Activated T-cell treated with anti-CD3 and anti-CD28 coated beads, Interleukin-2, amount 50 U/mL, for 4 hours (primary cell): Measurements from ENCODE around the gene TFAP2E. TPM values are rescaled to one million over a fixed set of nuclear protein-coding genes. Genes with fewer than 3 reads are reported as not detected.

ENCODE experiments used
- ATAC-seq, 2 donors: fragments of 200-7000 bp; cut with Tn5 transposase; one replicate each; pipeline ENCODE4 v1.10.0; 2021
- DNase-seq: peaks from one replicate; pipeline ENCODE4 v3.0.0-alpha.2; 2020
- H3K27me3 Mint-ChIP-seq: one replicate; pipeline ENCODE4 v1.8.0; 2021; ENCODE audit warnings: low read depth, mixed read lengths
- H3K36me3 Mint-ChIP-seq: one replicate; pipeline ENCODE4 v1.8.0; 2022; ENCODE audit warnings: mixed read lengths; ENCODE audit not compliant: insufficient read depth
- H3K4me1 Mint-ChIP-seq: one replicate; pipeline ENCODE4 v1.8.0; 2021; ENCODE audit warnings: low read depth, mixed read lengths
- H3K4me3 Mint-ChIP-seq: one replicate; pipeline ENCODE4 v1.8.0; 2021; ENCODE audit warnings: mild to moderate bottlenecking, moderate library complexity, mixed read lengths
- H3K9me3 Mint-ChIP-seq: one replicate; pipeline ENCODE4 v1.8.0; 2021; ENCODE audit warnings: mixed read lengths
- total RNA-seq, 3 donors: library from RNA; stranded (reverse); gene quantifications; one replicate each; pipeline ENCODE4 v1.2.1, GENCODE V29; 2021

Gene TFAP2E
- total RNA-seq: 1 to 10 TPM in 1 of 3 donors, under 1 TPM in 2; 0.55 to 1.3 (median 0.76) TPM

DNA sequence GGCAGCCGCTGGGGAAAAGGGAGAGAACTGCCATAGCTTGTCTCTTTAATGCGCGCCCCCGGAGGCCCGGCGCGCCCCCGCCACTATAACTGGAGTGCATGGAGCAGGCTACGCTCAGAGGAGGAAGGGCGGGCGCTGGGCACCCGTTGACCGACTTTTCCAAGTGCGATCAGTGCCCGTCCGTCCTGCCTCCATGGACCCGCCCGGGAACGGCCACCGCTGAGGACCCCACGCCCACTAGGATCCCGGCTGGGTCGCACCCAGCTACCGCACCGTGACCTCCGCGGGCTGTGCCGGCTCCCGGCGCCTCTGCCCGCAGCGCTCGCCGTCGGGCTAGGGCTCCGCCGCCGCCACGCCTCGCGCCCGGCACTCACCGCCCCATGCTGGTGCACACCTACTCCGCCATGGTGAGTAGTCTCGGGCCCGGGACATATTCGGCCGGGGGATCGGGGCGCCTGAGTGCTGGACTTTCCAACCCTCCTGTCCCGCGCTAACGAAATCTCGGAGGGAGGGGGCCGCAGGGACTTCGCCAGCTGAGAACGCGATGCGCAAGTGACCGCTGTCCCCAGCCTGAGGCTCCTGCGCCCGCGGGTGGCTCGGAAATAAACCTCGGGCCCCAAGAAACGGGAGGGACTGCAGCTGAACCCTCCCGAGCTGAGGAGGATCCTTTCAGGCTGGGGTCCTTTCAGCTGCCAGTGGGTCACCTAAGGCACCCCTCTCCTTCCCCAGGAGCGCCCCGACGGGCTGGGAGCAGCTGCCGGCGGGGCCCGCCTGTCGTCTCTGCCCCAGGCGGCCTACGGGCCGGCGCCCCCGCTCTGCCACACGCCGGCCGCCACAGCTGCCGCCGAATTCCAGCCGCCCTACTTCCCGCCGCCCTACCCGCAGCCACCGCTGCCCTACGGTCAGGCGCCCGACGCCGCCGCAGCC is at the start of gene TFAP2E:
Gene TFAP2E (plus strand): TSS at position 117 of the 927 bp plus-strand sequence. CDS start 264 bp downstream, at position 381.
- H3K9me3 Mint-ChIP-seq: no peaks in the 10 kb centered on the region
- H3K36me3 Mint-ChIP-seq: peaks cover 1% of the 10 kb centered on the region
- ATAC-seq (peak in 1 of 2 donors; percentile 23), DNase-seq (no peak)
- no peak within 1 kb of the TSS for H3K4me3 Mint-ChIP-seq
- H3K4me1 Mint-ChIP-seq: peaks cover 29% of the 10 kb centered on the region
- H3K27me3 Mint-ChIP-seq: peaks cover 5% of the 10 kb centered on the region

DNA sequence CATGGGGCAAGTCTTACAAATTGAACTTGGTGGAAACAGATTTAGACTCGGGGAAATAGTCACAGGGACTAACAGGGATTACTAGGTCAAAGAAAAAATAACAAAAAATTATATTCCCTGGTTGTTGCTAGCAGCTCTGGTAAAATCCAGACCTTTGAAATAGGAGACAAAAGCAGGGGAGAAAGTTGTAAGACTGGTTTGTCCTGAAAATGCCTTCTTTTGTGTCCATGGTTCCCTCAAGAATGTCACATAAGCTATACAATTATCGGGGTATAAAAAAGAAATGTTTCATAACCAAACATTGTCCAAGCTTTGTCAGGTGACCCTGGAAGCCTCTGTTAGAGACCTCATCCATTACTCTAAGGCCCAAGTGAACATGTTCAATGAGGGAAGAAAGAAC is 49.0 kb upstream of the TFAP2E start:
- Mint-ChIP-seq H3K27me3 (no peaks in the 10 kb centered on the region), H3K9me3 (peaks cover 34% of the 10 kb centered on the region), H3K4me1 (peaks cover 11% of the 10 kb centered on the region), H3K36me3 (peaks cover 29% of the 10 kb centered on the region), H3K4me3 (no peak overlapping the region)
- no peak for ATAC-seq
- DNase-seq: no peak

DNA sequence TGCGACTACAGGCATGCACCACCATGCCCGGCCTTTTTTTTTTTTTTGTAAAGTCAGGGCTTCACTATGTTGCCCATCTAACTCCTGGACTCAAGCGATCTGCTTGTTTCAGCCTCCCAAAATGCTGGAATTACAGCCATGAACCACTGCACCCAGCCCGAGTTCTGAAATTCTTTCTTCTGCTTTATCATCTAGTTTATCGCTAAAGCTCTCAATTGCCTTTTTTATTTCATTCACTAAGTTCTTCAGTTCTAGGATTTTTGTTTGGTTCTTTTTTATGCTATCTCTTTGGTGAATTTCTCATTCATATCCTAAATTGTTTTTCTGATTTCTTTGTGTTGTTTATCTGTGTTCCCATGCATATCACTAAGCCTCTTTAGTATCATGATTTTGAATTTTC is 42.9 kb upstream of the TFAP2E start:
- no peak for DNase-seq
- Mint-ChIP-seq H3K4me1 (peaks cover 14% of the 10 kb centered on the region), H3K4me3 (no peak overlapping the region), H3K27me3 (no peaks in the 10 kb centered on the region), H3K9me3 (peaks cover 29% of the 10 kb centered on the region), H3K36me3 (peaks cover 33% of the 10 kb centered on the region)
- ATAC-seq: no peak

DNA sequence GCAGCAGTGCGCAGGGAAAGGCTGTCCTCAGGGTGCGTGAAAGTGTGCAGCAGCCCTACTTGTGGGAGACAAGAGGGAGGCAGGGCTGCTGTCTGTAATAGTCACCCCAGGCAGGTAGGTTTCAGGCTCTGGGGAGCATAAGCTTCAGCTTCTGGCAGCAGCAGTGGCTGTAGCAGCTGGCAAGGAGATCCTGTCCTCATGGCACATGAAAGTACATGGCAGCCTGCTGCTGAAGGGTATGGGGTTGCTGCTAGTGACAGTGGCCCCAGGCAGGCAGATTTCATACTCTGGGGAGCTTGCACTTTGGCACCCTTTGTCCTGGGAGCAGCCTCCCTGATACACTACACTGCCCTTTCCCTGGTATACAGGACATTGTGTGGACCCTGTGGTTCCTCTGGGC is 42.2 kb upstream of the TFAP2E start:
- no peaks in the 10 kb centered on the region for H3K27me3 Mint-ChIP-seq
- no peak for ATAC-seq
- peaks cover 25% of the 10 kb centered on the region for H3K36me3 Mint-ChIP-seq
- peaks cover 21% of the 10 kb centered on the region for H3K9me3 Mint-ChIP-seq
- H3K4me1 Mint-ChIP-seq: peaks cover 22% of the 10 kb centered on the region
- H3K4me3 Mint-ChIP-seq: no peak overlapping the region
- no peak for DNase-seq

DNA sequence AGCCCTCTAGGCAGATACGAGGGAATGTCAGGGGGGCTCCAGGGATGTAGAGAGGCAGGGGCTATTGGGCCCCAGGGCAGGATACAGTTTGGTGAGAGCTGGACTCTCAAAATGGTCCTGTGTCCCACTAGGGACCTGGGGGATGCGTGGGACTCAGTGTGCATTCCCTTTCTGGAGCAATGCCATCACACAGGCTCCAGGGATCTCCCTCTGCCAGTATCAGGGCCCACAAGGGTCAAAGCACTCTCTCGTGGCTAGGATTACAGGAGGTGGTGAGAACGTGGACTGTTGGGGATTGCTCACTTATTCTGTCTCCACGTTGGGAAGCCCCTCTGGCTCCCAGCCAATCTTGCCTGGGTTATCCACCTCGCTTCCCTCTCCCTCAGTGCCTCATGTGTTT is 41.7 kb upstream of the TFAP2E start:
- Mint-ChIP-seq H3K36me3 (peaks cover 25% of the 10 kb centered on the region), H3K27me3 (no peaks in the 10 kb centered on the region), H3K4me3 (no peak overlapping the region), H3K9me3 (peaks cover 21% of the 10 kb centered on the region), H3K4me1 (peaks cover 26% of the 10 kb centered on the region)
- ATAC-seq (no peak), DNase-seq (no peak)

DNA sequence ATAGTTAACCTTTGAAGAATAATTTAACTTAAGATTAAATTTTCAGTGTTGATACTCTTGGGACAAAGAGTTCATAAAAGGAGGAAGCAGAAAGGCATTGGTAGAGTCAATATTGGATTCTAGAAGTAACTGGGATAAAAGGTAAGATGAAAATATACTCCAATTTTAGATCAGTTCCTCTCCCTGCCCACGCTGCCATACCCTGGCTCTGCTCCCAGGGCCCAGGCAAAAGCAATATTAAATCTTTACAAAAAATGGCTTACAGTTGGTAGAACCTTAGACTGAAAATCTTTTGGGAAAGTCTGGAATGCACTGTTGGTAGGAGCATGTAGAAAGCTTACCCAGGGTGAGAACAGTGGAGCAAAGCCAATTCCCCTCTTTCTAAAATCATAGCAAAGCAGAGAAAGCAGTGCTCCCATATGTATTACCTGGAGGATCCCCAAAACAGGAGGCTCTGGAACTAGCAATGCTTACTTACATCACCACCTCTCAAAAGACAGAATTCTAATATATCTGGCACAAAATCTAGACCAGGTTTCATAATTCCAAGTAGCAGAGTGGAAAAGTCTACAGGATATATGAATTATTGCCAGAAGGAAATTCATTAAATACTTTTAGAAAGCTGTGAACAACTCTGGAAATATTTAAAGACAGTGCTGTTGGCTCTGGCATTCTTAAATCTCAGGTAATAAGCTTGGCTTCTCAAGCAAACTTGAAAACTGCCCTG is 40.5 kb upstream of the TFAP2E start:
- Mint-ChIP-seq H3K9me3 (peaks cover 10% of the 10 kb centered on the region), H3K4me1 (peaks cover 39% of the 10 kb centered on the region), H3K36me3 (peaks cover 20% of the 10 kb centered on the region), H3K4me3 (no peak overlapping the region), H3K27me3 (no peaks in the 10 kb centered on the region)
- no peak for DNase-seq
- no peak for ATAC-seq

DNA sequence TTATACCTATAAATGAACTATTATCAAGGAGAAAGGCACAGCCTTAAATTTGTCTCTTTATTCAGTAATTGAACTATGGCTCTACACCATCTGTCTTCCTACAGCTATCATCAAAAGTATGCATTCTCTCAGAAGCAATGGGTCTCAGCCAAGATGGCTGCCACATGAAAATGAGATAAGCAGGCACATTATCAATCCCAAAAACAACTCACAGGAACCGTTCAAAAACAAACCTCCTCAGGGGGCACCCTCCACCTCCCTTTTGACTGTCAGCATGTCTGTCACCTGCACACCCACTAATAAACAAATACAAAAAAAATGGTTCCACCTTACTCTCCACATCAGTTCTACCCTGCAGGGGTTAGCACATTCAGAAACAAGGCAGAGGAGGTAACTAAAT is 39.5 kb upstream of the TFAP2E start:
- DNase-seq (no peak), ATAC-seq (no peak)
- H3K4me3 Mint-ChIP-seq: no peak overlapping the region
- no peaks in the 10 kb centered on the region for H3K27me3 Mint-ChIP-seq
- H3K36me3 Mint-ChIP-seq: peaks cover 20% of the 10 kb centered on the region
- peaks cover 8% of the 10 kb centered on the region for H3K9me3 Mint-ChIP-seq
- H3K4me1 Mint-ChIP-seq: peaks cover 46% of the 10 kb centered on the region

DNA sequence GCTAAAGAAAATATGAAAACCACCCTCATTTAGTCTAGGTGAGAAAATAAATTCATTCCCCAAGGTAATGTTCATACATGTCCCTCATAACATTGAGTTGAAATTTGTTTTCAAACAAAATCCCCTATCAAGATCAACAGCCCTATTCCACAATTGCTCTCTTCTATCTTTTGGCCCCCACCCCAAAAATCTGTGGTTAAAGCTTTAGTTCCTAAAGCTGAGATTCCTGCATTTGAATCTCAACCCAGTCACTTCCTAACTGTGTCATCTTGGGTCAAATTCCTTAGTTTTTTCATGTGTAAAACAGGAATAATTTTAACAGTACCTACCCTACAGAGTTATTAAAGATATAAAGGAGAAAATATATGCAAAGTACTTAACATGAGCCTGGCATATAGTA is 37.9 kb upstream of the TFAP2E start:
- Mint-ChIP-seq H3K36me3 (peaks cover 16% of the 10 kb centered on the region), H3K9me3 (peaks cover 5% of the 10 kb centered on the region), H3K27me3 (no peaks in the 10 kb centered on the region), H3K4me1 (peaks cover 62% of the 10 kb centered on the region), H3K4me3 (no peak overlapping the region)
- ATAC-seq (no peak), DNase-seq (no peak)

DNA sequence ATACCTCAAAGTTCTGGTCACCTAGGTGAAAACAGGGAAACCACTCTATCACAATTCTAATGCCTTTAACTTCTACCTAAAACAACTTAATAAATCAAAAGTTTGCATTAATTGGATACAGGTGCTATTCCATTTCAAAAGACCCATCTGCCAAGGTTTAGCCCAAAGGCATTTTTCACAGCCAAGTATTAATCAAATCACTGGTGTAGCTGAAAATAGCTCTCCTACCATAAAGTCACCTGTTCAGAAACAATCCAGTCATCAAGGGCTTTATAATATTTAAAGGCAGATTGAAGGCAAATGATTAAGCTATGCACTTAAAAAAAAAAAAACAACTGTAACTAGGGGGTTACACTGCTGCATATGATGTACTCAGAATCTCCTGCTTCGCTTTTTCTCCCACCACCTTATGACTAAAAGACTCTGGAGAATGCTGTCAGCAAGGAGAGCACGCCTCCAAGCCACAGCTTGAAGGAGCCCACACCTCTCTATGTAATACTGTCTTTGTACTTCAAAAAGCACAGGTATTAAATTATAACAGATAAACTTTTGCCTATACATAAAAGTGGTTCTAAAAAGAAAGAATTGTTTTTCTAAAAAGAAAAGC is 36.5 kb upstream of the TFAP2E start:
- Mint-ChIP-seq H3K36me3 (peaks cover 9% of the 10 kb centered on the region), H3K4me3 (peak overlapping the region; percentile 7), H3K4me1 (peaks cover 71% of the 10 kb centered on the region), H3K9me3 (no peaks in the 10 kb centered on the region), H3K27me3 (no peaks in the 10 kb centered on the region)
- ATAC-seq (peak; percentile 68 to 70), DNase-seq (no peak)

DNA sequence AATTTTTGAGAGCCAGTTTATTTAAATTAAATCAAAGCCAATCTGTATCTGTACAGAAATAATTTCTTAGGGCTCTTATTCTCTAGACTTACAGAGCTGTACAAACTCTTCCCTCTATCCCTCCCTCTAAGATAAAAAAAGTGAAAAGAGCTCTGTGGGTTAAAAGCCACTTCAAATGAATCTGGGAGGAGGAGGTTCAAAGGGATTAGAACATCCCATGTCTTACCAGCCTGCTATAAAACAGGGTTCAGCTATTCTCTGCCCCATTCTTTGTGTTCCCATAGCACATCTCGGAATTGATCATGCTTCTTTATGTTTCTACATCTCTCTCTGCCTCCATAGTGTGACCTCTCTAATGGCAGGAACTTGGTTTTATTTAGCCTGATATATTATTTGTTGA is 35.3 kb upstream of the TFAP2E start:
- peaks cover 8% of the 10 kb centered on the region for H3K36me3 Mint-ChIP-seq
- H3K4me1 Mint-ChIP-seq: peaks cover 83% of the 10 kb centered on the region
- no peaks in the 10 kb centered on the region for H3K9me3 Mint-ChIP-seq
- DNase-seq: no peak
- H3K4me3 Mint-ChIP-seq: no peak overlapping the region
- no peaks in the 10 kb centered on the region for H3K27me3 Mint-ChIP-seq
- ATAC-seq: no peak

DNA sequence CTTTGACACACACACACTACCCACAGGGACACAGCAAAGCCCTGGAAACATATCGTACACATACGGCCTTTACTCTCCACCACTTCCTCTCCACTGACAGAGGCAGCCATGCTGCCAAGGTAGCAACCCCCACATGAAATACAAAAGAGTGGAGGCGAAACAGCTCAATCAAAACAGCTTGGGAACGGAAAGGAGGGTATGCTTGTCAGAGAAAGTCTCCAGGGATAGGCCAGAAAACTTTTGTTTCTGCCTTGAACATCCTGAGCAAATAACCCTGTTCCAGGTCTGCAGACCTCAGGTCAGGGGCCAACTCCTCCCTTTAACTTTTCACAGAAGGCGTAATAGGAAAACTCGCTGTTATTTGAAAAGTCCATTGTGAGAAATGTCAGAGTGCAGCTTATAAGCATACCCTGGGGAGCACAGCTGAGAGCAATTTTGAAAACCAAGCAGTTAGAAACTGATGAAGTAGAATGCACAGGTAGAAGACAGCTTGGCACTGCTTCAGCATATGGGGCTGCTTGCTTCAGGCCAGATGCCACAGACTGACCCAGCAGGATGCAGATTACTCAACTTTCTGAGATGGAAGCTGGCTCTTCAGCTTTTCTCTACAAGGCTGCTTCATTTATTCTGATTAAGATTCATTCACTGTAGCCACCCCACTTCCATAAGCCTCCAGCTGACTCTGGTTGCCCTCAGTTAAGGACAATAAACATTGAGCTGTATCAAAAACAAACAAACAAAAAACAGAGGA is 33.9 kb upstream of the TFAP2E start:
- Mint-ChIP-seq H3K9me3 (no peaks in the 10 kb centered on the region), H3K27me3 (no peaks in the 10 kb centered on the region), H3K4me1 (peaks cover 87% of the 10 kb centered on the region), H3K4me3 (peak overlapping the region; percentile 68), H3K36me3 (peaks cover 11% of the 10 kb centered on the region)
- ATAC-seq (peak; percentile 29 to 40), DNase-seq (no peak)

DNA sequence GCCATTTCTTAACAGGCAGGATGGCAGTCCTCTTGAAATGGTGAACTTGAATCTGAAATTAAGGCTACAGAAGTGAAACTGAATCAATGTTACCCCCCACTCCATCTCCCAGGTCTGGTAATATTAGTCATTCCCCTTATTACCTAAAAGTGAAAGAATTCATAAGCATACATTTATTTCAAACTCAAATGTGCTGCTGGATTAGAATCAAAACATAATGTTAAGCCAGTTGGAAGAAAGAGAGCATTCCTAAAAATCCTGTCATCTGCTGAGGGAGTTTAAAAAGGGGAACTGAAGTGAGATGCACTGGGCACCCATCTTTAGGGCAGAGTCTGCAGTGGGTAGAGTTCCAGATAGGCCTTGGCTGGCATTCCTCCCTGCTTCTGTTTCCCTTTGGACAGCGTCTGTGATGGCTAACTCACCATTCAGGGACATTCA is 33.3 kb upstream of the TFAP2E start:
- DNase-seq (no peak), ATAC-seq (peak; percentile 71 to 81)
- no peaks in the 10 kb centered on the region for H3K27me3 Mint-ChIP-seq

DNA sequence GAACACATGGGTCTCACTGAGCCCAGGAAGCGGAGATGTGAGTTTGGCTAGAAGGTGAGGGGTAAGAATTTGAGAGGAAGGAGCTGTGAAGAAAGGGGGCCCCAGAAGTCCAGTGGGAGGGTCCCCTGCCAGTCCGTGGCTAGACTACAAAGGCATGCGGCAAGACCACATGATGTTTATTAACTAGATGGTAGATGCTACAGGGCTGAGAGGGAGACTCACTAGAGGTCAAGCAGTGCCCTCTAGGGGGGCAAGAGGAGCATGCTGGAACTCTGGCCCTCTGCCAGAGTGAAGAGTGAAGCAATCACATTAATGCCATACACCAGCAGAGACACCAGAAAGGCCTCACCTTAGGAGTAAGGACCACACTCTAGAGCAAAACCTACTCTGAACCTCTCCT is 28.1 kb upstream of the TFAP2E start:
- ATAC-seq: peak; percentile 66 to 76
- no peak overlapping the region for H3K4me3 Mint-ChIP-seq
- peak; percentile 48 for DNase-seq
- peaks cover 31% of the 10 kb centered on the region for H3K36me3 Mint-ChIP-seq
- no peaks in the 10 kb centered on the region for H3K9me3 Mint-ChIP-seq
- H3K4me1 Mint-ChIP-seq: peaks cover 67% of the 10 kb centered on the region
- H3K27me3 Mint-ChIP-seq: no peaks in the 10 kb centered on the region

More for the DNA sequence above, 33.3 kb upstream of the TFAP2E start:
- H3K4me3 Mint-ChIP-seq: peak overlapping the region; percentile 68
- H3K9me3 Mint-ChIP-seq: no peaks in the 10 kb centered on the region
- peaks cover 14% of the 10 kb centered on the region for H3K36me3 Mint-ChIP-seq
- peaks cover 89% of the 10 kb centered on the region for H3K4me1 Mint-ChIP-seq

DNA sequence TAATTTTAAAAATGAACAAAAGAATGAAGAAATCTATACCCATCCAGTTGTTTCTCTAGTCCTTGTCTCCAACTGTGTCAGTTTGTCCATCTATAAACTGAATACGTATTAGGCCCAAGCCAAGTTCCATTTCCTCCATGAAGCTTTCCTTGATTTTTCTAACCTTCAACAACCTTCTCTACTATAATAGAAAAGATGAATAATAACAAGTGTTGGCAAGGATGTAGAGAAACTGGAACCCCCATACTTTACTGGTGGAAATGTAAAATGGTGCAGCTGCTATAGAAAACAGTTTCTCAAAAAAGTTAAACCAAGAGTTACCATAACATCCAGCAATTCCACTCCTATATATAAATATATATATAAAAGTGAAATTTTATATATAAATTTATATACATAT is 26.5 kb upstream of the TFAP2E start:
- no peaks in the 10 kb centered on the region for H3K27me3 Mint-ChIP-seq
- no peak for ATAC-seq
- DNase-seq: no peak
- no peaks in the 10 kb centered on the region for H3K9me3 Mint-ChIP-seq
- H3K36me3 Mint-ChIP-seq: peaks cover 31% of the 10 kb centered on the region
- H3K4me1 Mint-ChIP-seq: peaks cover 56% of the 10 kb centered on the region
- H3K4me3 Mint-ChIP-seq: no peak overlapping the region
